H9 (cell line): ENCODE data around the gene ALDH2. TPM values are rescaled to one million over a fixed set of nuclear protein-coding genes. Genes with fewer than 3 reads are reported as not detected.

Experiments
- DNase-seq: peaks from one replicate; pipeline ENCODE4 v3.0.0-alpha.2; 2017
- H2AFZ ChIP-seq: one replicate; pipeline ENCODE4 v1.6.1; 2013; ENCODE audit warnings: mild to moderate bottlenecking, low read length, control low read depth, moderate library complexity
- H2AK5ac ChIP-seq: 2 replicates; pipeline ENCODE4 v1.6.1; 2013; ENCODE audit warnings: low read length, control low read depth, mixed read lengths; ENCODE audit not compliant: insufficient read length
- H2BK120ac ChIP-seq: one replicate; pipeline ENCODE4 v1.6.1; 2013; ENCODE audit warnings: low read depth, mild to moderate bottlenecking, low read length, control low read depth, inconsistent platforms; ENCODE audit not compliant: poor library complexity, severe bottlenecking
- H2BK12ac ChIP-seq: 2 replicates; pipeline ENCODE4 v1.6.1; 2013; ENCODE audit warnings: low read length, control low read depth, mixed read lengths, low read depth; ENCODE audit not compliant: insufficient read length
- H2BK15ac ChIP-seq: 2 replicates; pipeline ENCODE4 v1.6.1; 2013; ENCODE audit warnings: low read depth, low read length, control low read depth
- H2BK20ac ChIP-seq: one replicate; pipeline ENCODE4 v1.6.1; 2013; ENCODE audit warnings: low read depth, mild to moderate bottlenecking, low read length, control low read depth, inconsistent platforms; ENCODE audit not compliant: poor library complexity, severe bottlenecking
- H2BK5ac ChIP-seq: 2 replicates; pipeline ENCODE4 v1.6.1; 2013; ENCODE audit warnings: low read length, control low read depth, mixed read lengths; ENCODE audit not compliant: insufficient read length
- H3K14ac ChIP-seq: 2 replicates; pipeline ENCODE4 v1.6.1; 2013; ENCODE audit warnings: low read length, control low read depth; ENCODE audit not compliant: insufficient read depth
- H3K18ac ChIP-seq: 2 replicates; pipeline ENCODE4 v1.6.1; 2013; ENCODE audit warnings: low read depth, mild to moderate bottlenecking, mixed read lengths, low read length, control low read depth; ENCODE audit not compliant: insufficient read length
- H3K23ac ChIP-seq: 2 replicates; pipeline ENCODE4 v1.6.1; 2013; ENCODE audit warnings: low read length, control low read depth, mixed read lengths, low read depth; ENCODE audit not compliant: insufficient read length
- H3K23me2 ChIP-seq: 2 replicates; pipeline ENCODE4 v1.6.1; 2013; ENCODE audit warnings: low read depth, mild to moderate bottlenecking, mixed read lengths, low read length, control low read depth; ENCODE audit not compliant: insufficient read length, poor library complexity, severe bottlenecking
- H3K27ac ChIP-seq: 2 replicates; pipeline ENCODE4 v1.5.1; 2013; ENCODE audit warnings: low read length, control low read depth, mixed read lengths, low read depth; ENCODE audit not compliant: insufficient read length
- H3K27me3 ChIP-seq: 2 replicates; pipeline ENCODE4 v1.6.1; 2013; ENCODE audit warnings: low read length, control low read depth, inconsistent platforms; ENCODE audit not compliant: insufficient read depth
- H3K4ac ChIP-seq: 2 replicates; pipeline ENCODE4 v1.6.1; 2013; ENCODE audit warnings: low read depth, mild to moderate bottlenecking, control low read depth, inconsistent platforms, low read length, moderate library complexity
- H3K4me1 ChIP-seq: 2 replicates; pipeline ENCODE4 v1.6.1; 2013; ENCODE audit warnings: low read length, control low read depth, inconsistent platforms; ENCODE audit not compliant: insufficient read depth
- H3K4me2 ChIP-seq: 2 replicates; pipeline ENCODE4 v1.6.1; 2013; ENCODE audit warnings: low read length, control low read depth, mixed read lengths; ENCODE audit not compliant: insufficient read length, insufficient read depth
- H3K56ac ChIP-seq: 2 replicates; pipeline ENCODE4 v1.6.1; 2013; ENCODE audit warnings: low read depth, mild to moderate bottlenecking, mixed read lengths, low read length, control low read depth; ENCODE audit not compliant: insufficient read length
- H3K79me1 ChIP-seq: 2 replicates; pipeline ENCODE4 v1.6.1; 2013; ENCODE audit warnings: low read depth, mild to moderate bottlenecking, moderate library complexity, low read length, control low read depth, inconsistent platforms; ENCODE audit not compliant: insufficient read depth, poor library complexity, severe bottlenecking
- H3K79me2 ChIP-seq: 2 replicates; pipeline ENCODE4 v1.6.1; 2013; ENCODE audit warnings: low read length, control low read depth, inconsistent platforms; ENCODE audit not compliant: insufficient read depth
- H3K9ac ChIP-seq: 2 replicates; pipeline ENCODE4 v1.6.1; 2013; ENCODE audit warnings: low read length, control low read depth, mixed read lengths; ENCODE audit not compliant: insufficient read length; ENCODE audit errors: extremely low read depth
- H3K9me3 ChIP-seq: one replicate; pipeline ENCODE4 v1.6.1; 2013; ENCODE audit warnings: low read depth, low read length, inconsistent platforms; ENCODE audit not compliant: control insufficient read depth
- H3T11ph ChIP-seq: one replicate; pipeline ENCODE4 v1.6.1; 2013; ENCODE audit warnings: mild to moderate bottlenecking, low read length, control low read depth, inconsistent platforms
- H4K20me1 ChIP-seq: one replicate; pipeline ENCODE4 v1.6.1; 2013; ENCODE audit not compliant: control insufficient read depth, insufficient read length, insufficient read depth
- H4K5ac ChIP-seq: 2 replicates; pipeline ENCODE4 v1.6.1; 2013; ENCODE audit warnings: low read depth, mild to moderate bottlenecking, mixed read lengths, low read length, control low read depth; ENCODE audit not compliant: insufficient read length
- H4K8ac ChIP-seq: replicated peaks from 2 replicates; pipeline ENCODE4 v1.6.1; 2013; ENCODE audit warnings: low read length, control low read depth, mixed read lengths, low read depth; ENCODE audit not compliant: insufficient read length
- H4K91ac ChIP-seq: 2 replicates; pipeline ENCODE4 v1.6.1; 2013; ENCODE audit warnings: low read depth, mild to moderate bottlenecking, moderate library complexity, mixed read lengths, low read length, control low read depth; ENCODE audit not compliant: insufficient read length
- H3K27ac Mint-ChIP-seq, 3 experiments: 2 replicates in 2 of 3; 3 replicates in 1 of 3; pipeline ENCODE4 v1.8.0; 2020 to 2021; ENCODE audit warnings: mixed read lengths in 3 of 3, mild to moderate bottlenecking in 1 of 3, moderate library complexity in 1 of 3
- H3K27me3 Mint-ChIP-seq: 2 replicates; pipeline ENCODE4 v1.8.0; 2021; ENCODE audit warnings: low read depth, mild to moderate bottlenecking, moderate library complexity, mixed read lengths
- H3K36me3 Mint-ChIP-seq, 3 experiments: 2 replicates in 2 of 3; 3 replicates in 1 of 3; pipeline ENCODE4 v1.8.0; 2020 to 2021; ENCODE audit warnings: low read depth in 3 of 3, mixed read lengths in 3 of 3; ENCODE audit not compliant: insufficient read depth in 1 of 3
- H3K4me1 Mint-ChIP-seq, 2 experiments: 2 replicates each; pipeline ENCODE4 v1.8.0; 2020; ENCODE audit warnings: mixed read lengths in 2 of 2
- H3K4me3 Mint-ChIP-seq, 2 experiments: 2 replicates in 1 of 2; 3 replicates in 1 of 2; pipeline ENCODE4 v1.8.0; 2020 to 2021; ENCODE audit warnings: mild to moderate bottlenecking in 2 of 2, mixed read lengths in 2 of 2, moderate library complexity in 1 of 2
- H3K9me3 Mint-ChIP-seq, 2 experiments: 2 replicates in 1 of 2; 3 replicates in 1 of 2; pipeline ENCODE4 v1.8.0; 2020; ENCODE audit warnings: mild to moderate bottlenecking in 2 of 2, mixed read lengths in 2 of 2, moderate library complexity in 1 of 2
- WGBS: extraction: QIAGEN DNeasy Blood & Tissue Kit; methylation state at CpG from one replicate; pipeline ENCODE4 v1.1.7; 2013; ENCODE audit warnings: missing lambda C conversion rate, low lambda C conversion rate, mixed read lengths; ENCODE audit not compliant: insufficient read length; ENCODE audit errors: extremely low coverage; 5-methylcytosine and 5-hydroxymethylcytosine counted together
- total RNA-seq: library from RNA; stranded (reverse); gene quantifications from 2 replicates; pipeline ENCODE4 v1.2.1, GENCODE V29; 2021
- TF ChIP-seq, protein P1 (sequence below): fragments of 200-600 bp; sonication (generic); conservative IDR thresholded peaks from 3 replicates; pipeline ENCODE4 v1.8.0; 2021; ENCODE audit warnings: antibody characterized with exemption, mild to moderate bottlenecking

Gene ALDH2
- total RNA-seq, 1 experiment from 2014 or later, result 44.0 TPM

DNA sequence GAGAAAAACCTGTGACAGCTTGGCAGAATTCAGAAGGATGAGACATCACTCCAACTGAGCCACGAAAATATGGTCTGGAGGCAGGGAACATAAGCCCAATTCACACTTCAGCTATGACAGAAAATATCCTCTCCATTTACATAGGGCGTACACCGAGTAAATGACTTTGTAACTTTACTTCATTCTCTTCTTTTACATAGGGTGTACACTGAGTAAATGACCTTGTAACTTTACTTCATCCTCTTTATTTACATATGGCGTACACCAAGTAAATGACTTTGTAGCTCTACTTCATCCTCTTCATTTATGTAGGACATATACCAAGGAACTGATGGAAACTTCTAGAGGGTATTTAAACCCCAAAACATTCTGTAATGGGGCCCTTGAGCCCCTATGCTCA lies 61.2 kb downstream of the ALDH2 start:
- DNase-seq, result no peak
- Histone ChIP-seq H3K18ac (no peak overlapping the region), H3K27ac (no peak overlapping the region), H2AK5ac (no peak overlapping the region), H3K9ac (no peak overlapping the region), H3K27me3 (no peaks in the 10 kb centered on the region), H3K4me2 (no peak overlapping the region), H3K9me3 (no peaks in the 10 kb centered on the region), H3K56ac (no peak overlapping the region), H4K20me1 (no peaks in the 10 kb centered on the region), H2BK15ac (no peak overlapping the region), H3K4me1 (no peaks in the 10 kb centered on the region; the same call in 1 of the 2 replicates), H2BK12ac (no peak overlapping the region), H4K5ac (no peak overlapping the region), H3K23ac (no peak overlapping the region), H3K4ac (no peak overlapping the region), H3K79me1 (no peaks in the 10 kb centered on the region), H4K91ac (no peak overlapping the region), H3K23me2 (no peaks in the 10 kb centered on the region), H2BK120ac (no peak overlapping the region), H3K14ac (no peak overlapping the region), H2BK5ac (no peak overlapping the region), H2BK20ac (no peak overlapping the region), H2AFZ (no peak overlapping the region), H3T11ph (no peak overlapping the region), H3K79me2 (no peaks in the 10 kb centered on the region), H4K8ac (no peak overlapping the region)
- peaks cover 0 to 2% (median 0%) of the 10 kb centered on the region in 3 experiments; a peak in 2 of 7 replicates for H3K36me3 Mint-ChIP-seq
- peaks cover 1 to 14% of the 10 kb centered on the region in 2 experiments; a peak in 3 of 5 replicates for H3K9me3 Mint-ChIP-seq
- no peak overlapping the region for H3K4me3 Mint-ChIP-seq
- no CpG with 5 or more reads among the region's 4 CpGs for WGBS
- TF ChIP-seq, protein P1, sequence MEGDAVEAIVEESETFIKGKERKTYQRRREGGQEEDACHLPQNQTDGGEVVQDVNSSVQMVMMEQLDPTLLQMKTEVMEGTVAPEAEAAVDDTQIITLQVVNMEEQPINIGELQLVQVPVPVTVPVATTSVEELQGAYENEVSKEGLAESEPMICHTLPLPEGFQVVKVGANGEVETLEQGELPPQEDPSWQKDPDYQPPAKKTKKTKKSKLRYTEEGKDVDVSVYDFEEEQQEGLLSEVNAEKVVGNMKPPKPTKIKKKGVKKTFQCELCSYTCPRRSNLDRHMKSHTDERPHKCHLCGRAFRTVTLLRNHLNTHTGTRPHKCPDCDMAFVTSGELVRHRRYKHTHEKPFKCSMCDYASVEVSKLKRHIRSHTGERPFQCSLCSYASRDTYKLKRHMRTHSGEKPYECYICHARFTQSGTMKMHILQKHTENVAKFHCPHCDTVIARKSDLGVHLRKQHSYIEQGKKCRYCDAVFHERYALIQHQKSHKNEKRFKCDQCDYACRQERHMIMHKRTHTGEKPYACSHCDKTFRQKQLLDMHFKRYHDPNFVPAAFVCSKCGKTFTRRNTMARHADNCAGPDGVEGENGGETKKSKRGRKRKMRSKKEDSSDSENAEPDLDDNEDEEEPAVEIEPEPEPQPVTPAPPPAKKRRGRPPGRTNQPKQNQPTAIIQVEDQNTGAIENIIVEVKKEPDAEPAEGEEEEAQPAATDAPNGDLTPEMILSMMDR, result no peak
- peaks cover 16 to 17% of the 10 kb centered on the region in 2 experiments for H3K4me1 Mint-ChIP-seq
- peaks cover 5% of the 10 kb centered on the region for H3K27me3 Mint-ChIP-seq
- H3K27ac Mint-ChIP-seq, result no peak overlapping the region
